Right lobe of liver (tissue), 4 donors: ENCODE results near the gene TUBG1.
A peak's percentile ranks its signal among the peaks of the same experiment; 100 is the strongest.

Source experiments
- CTCF ChIP-seq, 4 donors: fragments of 200-600 bp in 3 of 4; fragments of 450-650 bp in 1 of 4; IDR thresholded peaks; one replicate each; pipeline versions ENCODE4 v1.5.1 to v1.8.0; 2016 to 2022; ENCODE audit warnings: antibody characterized with exemption in 4 of 4, mild to moderate bottlenecking in 2 of 4
- POLR2A ChIP-seq: fragments of 450-650 bp; IDR thresholded peaks from one replicate; pipeline ENCODE4 v1.6.1; 2017; ENCODE audit warnings: antibody characterized with exemption, mild to moderate bottlenecking
- donor health status: DM: no; HTN: no; CAD: no.
- donor health status: DM: no; HTN: no; CAD: no.
- donor health status: DM: no; HTN: yes; CAD: no.

- TF ChIP-seq CTCF (IDR thresholded peaks at IDR 0.05) (peak; percentile 7 to 40 (median 20)), POLR2A (peak; percentile 64)
Observed at GRCh38 chr17:42577532-42578281, 31.8 kb upstream of the TUBG1 start, which contains the start of gene PSMC3IP.
